HTERT RPE-1 (cell line): ENCODE data around the gene STIMATE.

Experiments used
- in situ Hi-C: fragments of 300-500 bp; cut with MboI; formaldehyde crosslinking; loops from 4 replicates; pipeline ENCODE4 v1.14.3; 2020; ENCODE audit warnings: low sequenced_read_pairs

Gene STIMATE

GRCh38 chr3:52894756-52895155, 2.6 kb downstream of the STIMATE start:
- in situ Hi-C loops, result no loop called here

DNA sequence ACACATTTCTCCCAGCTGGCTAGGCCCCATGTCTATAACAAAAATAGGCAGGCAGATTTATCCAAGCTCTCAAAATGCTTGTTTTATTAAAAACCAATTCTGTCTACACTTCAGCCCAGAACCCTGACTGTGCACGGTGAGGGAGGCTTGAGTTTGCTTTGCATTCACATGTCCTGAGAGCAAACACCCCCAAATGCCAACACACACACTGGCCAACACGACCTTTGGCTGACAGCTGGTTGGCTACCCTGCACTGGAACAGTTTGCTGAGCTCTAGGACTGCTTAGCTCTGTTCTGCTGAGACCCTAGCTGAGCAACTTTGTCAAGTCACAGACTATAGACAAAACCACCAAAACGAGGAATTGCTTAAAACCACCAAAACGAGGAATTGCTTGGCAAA, 3.6 kb downstream of the STIMATE start:
- in situ Hi-C loops, result no loop called here

- in situ Hi-C loops, result no loop called here
These were observed 4.6 kb downstream of the STIMATE start for GRCh38 chr3:52892625-52893311.

GRCh38 chr3:52892290-52892624, 5.1 kb downstream of the STIMATE start:
- in situ Hi-C loops, result no loop called here

- in situ Hi-C loops, result no loop called here
These were observed 5.7 kb downstream of the STIMATE start for GRCh38 chr3:52891615-52892081.

- in situ Hi-C loops, result no loop called here
These were observed 6.2 kb downstream of the STIMATE start for GRCh38 chr3:52891164-52891563.

DNA sequence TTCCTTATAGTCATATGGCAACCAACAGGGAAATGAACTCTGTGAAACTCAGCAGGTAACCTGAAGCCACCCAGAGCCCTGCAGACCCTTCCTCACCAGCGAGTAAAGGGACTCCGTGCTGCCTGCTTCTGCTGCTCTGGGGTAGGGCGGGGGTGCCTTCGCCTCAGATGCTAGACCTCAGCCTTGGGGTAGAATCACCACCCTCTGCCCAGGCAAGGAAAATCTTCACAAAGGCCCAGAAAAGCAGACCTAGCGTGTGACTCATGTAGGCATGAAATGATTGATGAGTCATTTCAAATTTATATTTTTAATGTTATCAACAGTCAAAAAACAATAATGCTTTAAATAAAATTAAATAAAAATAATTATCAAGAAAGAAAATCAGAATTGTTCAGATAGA, 6.6 kb downstream of the STIMATE start:
- in situ Hi-C loops, result no loop called here

DNA sequence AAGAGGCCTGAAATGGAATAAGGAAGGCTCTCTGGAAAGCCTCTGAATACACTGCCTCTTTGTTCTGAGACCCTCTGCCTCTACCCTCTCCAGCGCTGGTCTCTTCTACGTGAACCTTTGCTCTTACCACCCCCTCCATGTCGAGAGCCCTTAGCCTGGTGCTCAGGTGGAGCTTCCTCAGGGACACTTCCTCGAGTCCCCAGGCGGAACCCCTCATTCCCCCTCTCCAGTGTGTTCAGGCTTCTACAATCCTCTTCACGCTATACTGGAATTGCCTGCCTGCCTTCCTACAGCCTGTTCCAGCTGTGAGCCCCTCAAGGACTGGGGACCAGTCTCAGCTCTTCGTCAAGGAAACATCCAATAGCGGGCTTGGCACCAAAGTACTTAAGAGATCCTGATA, 7.4 kb downstream of the STIMATE start:
- in situ Hi-C loops, result no loop called here

DNA sequence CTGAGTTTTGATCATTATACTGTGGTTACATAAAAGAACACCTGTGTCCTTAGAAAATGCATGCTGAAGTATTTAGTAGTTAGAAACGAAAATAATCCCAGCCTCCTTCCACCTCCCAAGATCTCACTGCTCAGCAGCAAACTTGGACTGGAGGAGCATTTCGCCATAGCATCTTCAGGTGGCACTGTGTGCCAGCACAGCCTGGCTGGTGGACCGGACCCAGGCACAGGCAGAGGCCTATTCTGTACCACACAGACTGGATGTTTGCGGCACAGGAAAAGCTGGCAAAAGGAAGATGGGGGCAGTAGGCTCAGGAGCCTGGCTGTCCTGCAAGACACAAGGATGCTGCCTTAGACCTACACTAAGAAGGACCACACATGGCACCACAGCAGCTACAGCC, 10.2 kb downstream of the STIMATE start:
- in situ Hi-C loops, result no loop called here

DNA sequence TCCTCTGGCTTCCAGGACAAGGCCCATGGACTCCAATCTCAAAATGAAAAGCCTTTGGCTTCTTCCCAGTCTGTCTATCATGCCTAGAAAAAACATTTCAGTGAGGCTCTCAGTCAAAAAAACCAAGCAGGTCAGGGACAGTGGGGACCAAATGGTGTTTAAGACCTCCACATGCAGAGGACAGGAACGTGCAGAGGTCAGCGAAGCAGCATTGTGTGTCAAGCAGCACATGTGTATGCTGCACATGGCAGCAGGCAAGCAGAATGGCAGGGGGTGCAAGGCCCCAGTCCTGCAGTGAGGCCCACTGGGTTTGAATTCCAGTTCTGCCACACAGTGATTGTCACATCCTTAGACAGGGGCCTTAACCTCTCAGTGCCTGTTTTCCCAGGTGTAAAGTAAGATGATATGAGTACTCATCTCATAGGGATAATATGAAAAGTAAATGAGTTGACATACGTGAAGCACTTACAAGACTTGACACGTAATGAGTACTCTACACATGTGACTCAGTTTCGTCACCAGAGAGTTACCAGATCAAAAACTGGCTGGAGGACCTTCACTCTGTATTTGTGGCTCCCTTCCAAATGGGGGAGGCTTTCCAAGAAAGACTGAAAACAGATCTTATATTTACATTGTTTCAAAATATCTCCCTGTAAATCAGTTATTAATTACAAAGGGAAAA, 11.2 kb downstream of the STIMATE start:
- in situ Hi-C loops, result no loop called here

DNA sequence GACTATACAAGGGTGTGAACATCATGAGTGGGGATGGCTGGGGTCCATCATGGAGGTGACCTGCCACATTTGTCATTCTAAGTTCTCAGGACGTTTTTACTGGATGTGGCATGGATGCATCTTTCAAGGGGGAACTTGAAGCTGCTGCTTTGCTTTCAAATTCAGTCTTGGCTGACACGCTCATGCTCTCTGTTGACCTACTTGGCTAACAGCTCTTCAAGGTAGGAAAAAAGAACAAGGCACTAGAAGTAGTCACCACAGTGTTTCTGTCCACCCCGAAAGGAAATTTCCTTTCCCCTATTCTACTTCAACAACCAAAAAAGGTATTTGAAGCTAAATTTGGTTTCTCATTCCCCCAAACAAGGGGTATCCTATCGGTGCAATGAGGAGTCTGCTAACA, 15.0 kb downstream of the STIMATE start:
- in situ Hi-C loops, result no loop called here

GRCh38 chr3:52881871-52882270, 15.5 kb downstream of the STIMATE start:
- in situ Hi-C loops, result no loop called here

GRCh38 chr3:52880474-52880873, 16.9 kb downstream of the STIMATE start:
- in situ Hi-C loops, result no loop called here

GRCh38 chr3:52880047-52880446, 17.3 kb downstream of the STIMATE start:
- in situ Hi-C loops, result no loop called here

DNA sequence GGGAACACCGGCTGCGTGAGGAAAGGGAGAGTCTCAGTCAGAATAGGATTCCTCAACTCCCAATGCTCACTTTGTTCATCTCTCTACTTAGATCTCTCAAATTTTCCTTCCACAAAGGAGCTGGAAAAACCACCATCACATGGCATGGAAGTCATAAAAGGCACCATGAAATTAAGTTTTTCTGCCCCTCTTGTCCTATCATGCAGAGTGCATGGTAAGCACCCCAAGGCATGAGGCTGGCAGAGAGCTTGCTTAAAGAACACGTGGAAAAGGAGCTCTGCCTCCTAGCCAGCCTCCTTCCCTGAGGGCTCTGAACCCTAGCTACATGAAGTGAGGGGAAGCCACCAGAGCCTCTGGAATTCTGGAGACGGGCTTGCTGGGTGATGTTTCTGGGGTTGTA, 17.8 kb downstream of the STIMATE start:
- in situ Hi-C loops, result no loop called here

DNA sequence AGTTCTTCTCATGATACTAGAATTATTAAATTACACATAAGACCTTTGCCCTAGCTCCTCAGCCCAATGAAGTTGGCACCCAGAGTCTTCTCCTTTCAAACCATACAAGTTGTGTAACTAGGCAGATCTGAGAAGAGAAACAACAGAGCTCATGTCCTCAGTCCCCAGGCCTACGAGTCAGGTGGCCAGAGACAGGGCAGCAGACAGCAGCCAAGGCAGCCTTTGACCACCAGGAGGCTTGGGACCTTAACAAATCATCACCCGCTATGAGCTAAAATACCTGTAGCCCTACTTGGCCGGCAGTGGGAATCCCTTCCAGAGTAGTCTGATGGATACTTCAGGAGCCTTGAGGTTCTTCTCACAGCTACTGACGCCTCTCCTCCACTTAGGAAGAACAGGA, 18.3 kb downstream of the STIMATE start:
- in situ Hi-C loops, result no loop called here

GRCh38 chr3:52877085-52877484, 20.3 kb downstream of the STIMATE start:
- in situ Hi-C loops, result no loop called here

DNA sequence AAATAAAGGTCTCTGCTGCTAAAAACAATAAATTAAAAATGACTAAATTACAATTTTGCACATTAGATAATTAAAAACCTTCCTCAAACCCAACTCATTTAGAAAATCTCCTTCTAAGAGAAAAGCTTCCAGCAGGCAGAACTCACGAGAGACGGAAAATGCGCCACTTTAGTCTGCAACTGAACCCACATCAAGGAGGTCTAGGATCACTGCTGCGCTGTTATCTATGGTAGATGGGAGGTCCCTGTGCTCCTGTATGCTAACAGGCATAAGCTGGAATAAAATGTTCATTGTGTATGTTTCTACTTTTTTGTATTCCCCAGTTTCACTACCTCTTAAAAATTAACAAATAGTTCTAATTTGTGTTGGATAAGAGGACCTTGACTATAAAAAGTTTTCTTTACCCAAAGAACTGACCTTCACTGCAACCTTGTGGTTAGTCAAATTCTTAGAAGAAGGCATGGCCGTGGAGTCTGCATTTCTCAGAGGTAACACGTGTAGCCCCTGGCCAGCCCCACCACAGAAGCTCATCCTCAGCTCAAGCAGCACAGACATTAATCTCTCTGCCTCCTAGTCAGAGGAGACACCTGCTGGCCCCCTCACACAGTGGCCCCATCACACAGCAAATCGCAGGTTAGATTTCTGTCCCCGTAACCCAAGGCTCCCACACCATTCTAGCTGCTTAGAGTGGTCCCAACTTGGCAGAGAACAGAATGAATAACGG, 22.3 kb downstream of the STIMATE start:
- in situ Hi-C loops, result no loop called here

- in situ Hi-C loops, result no loop called here
These were observed 23.1 kb downstream of the STIMATE start for GRCh38 chr3:52874160-52874701.

DNA sequence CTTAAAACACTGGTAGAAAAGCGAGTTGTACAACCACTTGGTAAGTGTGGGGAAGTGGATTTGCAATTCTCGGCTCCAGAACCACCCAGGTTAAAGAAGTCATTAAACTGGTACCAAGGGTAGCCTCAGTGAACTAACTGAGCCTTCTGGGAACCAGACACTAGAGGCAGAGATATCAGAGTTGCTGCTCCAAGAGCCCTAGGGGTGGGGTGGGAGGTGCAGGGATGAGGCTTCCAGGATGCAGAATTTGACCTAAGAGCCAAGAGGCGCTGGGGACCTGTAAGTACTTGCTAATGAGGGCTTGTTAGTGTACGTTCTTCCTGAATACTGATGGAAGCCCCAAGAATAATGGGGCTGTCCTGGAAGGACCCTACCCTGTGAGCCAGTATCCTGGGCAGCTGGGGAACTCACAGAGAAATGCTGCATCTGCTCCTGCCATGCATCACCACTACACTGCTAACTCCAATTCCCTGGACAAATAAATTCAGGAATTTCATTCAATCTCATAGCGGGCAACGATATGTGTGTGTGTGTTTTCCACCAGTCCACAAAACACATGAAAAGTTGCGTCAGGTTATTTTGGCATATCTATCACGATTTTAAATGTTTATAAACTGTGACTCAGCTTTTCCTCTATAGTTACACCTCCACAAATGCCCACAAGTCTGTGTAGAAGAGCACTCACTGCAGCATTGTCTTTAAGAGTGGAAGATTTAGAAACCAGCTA, 23.8 kb downstream of the STIMATE start:
- in situ Hi-C loops, result no loop called here

- in situ Hi-C loops, result no loop called here
These were observed 25.1 kb downstream of the STIMATE start for GRCh38 chr3:52872245-52872644.
